K562 treated with DMSO at 1 percent for 4 hours (cell line): ENCODE data around the gene POMGNT1. TPM values are rescaled to one million over a fixed set of nuclear protein-coding genes. Genes with fewer than 3 reads are reported as not detected.

Source experiments
- total RNA-seq: library from RNA; unstranded; fragments of 300-600 nt; gene quantifications from 2 replicates; pipeline ENCODE4 v1.2.3, GENCODE V29; 2022; ENCODE audit not compliant: insufficient read depth

POMGNT1 gene
- total RNA-seq = 30.6 and 35.1 TPM in 2 replicates

DNA sequence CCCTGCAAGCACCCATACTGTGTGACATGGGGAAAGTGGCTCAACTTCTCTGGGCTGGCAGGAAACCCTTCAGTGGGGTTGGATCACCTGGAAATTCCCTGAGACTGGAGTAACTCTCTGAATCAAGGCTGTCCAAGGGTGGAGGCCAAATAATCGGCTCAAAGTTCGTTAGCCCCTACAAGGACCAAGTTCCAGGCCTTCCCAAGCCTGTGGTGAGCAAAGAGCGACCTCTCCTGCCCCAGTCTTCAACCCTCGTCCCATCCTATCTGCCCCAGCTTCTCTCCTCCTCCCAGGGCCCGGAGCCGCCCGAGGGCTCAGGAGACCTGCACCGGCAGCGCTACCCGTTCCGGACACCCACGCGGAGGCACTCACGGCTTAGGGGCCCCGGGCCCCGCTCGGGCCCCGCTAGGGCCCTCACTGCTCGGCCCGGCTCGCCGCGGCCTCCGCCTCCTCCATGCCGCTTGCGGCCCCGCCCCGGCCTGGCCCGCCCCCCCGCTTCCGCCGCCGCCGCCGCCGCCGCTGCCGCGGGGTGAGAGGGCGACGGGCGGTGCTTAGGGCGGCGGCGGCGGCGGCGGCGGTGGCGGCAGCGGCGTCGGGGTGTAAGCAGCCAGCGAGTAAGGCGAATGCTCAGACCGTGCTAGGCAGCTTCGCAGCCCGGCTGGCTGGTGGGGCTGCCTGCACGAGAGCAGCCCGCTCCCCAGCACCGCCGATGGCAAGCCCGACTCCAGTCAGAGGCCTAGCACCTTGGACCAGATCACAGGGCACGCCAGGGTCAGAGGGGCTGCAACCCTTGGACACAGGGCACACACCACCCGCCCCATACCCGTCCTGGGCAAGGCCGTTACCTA lies at the start of gene POMGNT1:
Gene POMGNT1 (minus strand): TSS at position 471 of the 848 bp plus-strand sequence. CDS start 613 bp downstream, outside the sequence.

GRCh38 chr1:46247436-46248121 lies 49.3 kb upstream of the POMGNT1 start, which contains the start of gene RAD54L:
TSS of gene RAD54L (plus strand) at chr1:46247763. CDS start at chr1:46248406, 643 bp downstream.

GRCh38 chr1:46176211-46176865 lies 21.9 kb downstream of the POMGNT1 start, which contains the start of gene P3R3URF:
TSS of gene P3R3URF (minus strand) at chr1:46176488. CDS start at chr1:46176471, 17 bp downstream.

DNA sequence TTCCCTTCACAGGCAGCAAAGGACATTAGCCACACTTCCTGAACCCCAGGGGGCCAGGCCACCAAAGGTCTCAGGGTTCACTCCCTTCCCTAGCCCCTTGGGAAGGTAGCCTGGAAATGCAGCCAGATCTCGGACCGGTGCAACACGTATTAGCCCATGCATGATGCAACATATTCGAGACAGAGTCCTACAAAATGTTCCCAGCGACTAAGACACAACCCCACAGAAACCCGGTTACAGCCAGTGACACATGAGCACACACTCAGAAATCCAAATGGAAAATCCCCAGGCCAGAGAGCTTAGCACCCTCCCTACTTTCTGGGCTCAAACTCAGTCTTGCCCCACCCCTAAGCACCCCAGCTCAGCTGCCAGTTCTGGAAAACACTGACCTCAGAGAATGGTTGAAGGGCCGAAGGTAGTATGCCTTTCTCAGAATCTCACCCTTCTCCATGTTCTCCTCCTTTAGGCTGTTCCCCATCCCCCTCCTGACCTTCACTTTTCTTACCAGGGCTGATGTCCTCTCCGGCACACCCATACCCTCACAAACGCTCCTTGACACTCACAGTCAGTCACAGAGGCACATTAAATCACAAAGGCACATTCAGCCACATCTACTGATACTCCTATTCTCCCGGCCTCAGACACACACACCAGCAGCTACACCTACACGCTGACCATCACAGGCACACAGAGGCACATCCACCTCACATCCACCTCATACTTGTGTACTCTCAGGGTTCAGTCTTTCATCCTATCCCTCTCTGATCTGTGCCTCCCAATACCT lies 23.6 kb downstream of the POMGNT1 start, which contains the start of gene TSPAN1:
Gene TSPAN1 (plus strand): TSS at position 640 of the 784 bp plus-strand sequence. CDS start 6,021 bp downstream, outside the sequence.

Other genes with a start within 250 kb of the POMGNT1 start
- 5.2 and 7.7 TPM in 2 replicates for gene PIK3R3, start 65.8 kb downstream of the POMGNT1 start, total RNA-seq
- not detected in 2 replicates for gene TSPAN1, start 23.3 kb downstream of the POMGNT1 start, total RNA-seq
- gene P3R3URF, start 21.9 kb downstream of the POMGNT1 start, total RNA-seq = not detected in 2 replicates
- gene LURAP1, start 4.9 kb upstream of the POMGNT1 start, total RNA-seq = 0.92 TPM in 1 of 2 replicates, not detected in the other
- gene RAD54L, start 49.3 kb upstream of the POMGNT1 start, total RNA-seq = 24.7 and 32.2 TPM in 2 replicates
- 58.0 and 63.0 TPM in 2 replicates for gene LRRC41, start 105.2 kb upstream of the POMGNT1 start, total RNA-seq
- 1,523 and 1,561 TPM in 2 replicates for gene UQCRH, start 105.3 kb upstream of the POMGNT1 start, total RNA-seq
- 44.1 and 45.7 TPM in 2 replicates for gene NSUN4, start 142.4 kb upstream of the POMGNT1 start, total RNA-seq
- gene FAAH, start 195.9 kb upstream of the POMGNT1 start, total RNA-seq = 0.59 and 6.1 TPM in 2 replicates